CD14-positive monocyte (primary cell): ENCODE results near the gene QKI. TPM values are rescaled to one million over a fixed set of nuclear protein-coding genes. Genes with fewer than 3 reads are reported as not detected.

ENCODE experiments used
- DNase-seq, 3 donors: peaks; one replicate each; pipeline ENCODE4 v3.0.0-alpha.2; 2011 to 2022
- H2AFZ ChIP-seq: 2 replicates; pipeline ENCODE4 v1.6.0; 2012; ENCODE audit warnings: mild to moderate bottlenecking, low read depth, low read length, inconsistent platforms; ENCODE audit not compliant: insufficient read depth, poor library complexity, severe bottlenecking
- H3K27ac ChIP-seq, 2 donors: 1 replicate in 1 of 2; 2 replicates in 1 of 2; pipeline ENCODE4 v1.5.1; 2012 to 2013; ENCODE audit warnings: low read length in 2 of 2, control low read depth in 1 of 2, inconsistent platforms in 1 of 2, low read depth in 1 of 2, mild to moderate bottlenecking in 1 of 2
- H3K27me3 ChIP-seq, 2 donors: one replicate each; pipeline versions ENCODE4 v1.6.0 to v1.6.1; 2011 to 2013; ENCODE audit warnings: low read length in 2 of 2; ENCODE audit not compliant: control insufficient read depth in 2 of 2, insufficient read depth in 2 of 2
- H3K36me3 ChIP-seq, 2 donors: replicated peaks in 1 of 2; 1 replicate in 1 of 2; 2 replicates in 1 of 2; pipeline versions ENCODE4 v1.5.1 to v1.6.1; 2012 to 2013; ENCODE audit warnings: low read length in 2 of 2, control low read depth in 1 of 2, inconsistent platforms in 1 of 2, mild to moderate bottlenecking in 1 of 2; ENCODE audit not compliant: insufficient read depth in 2 of 2, control insufficient read depth in 1 of 2
- H3K4me1 ChIP-seq, 2 donors: 1 replicate in 1 of 2; 2 replicates in 1 of 2; pipeline versions ENCODE4 v1.5.1 to v1.6.1; 2012 to 2013; ENCODE audit warnings: low read length in 2 of 2, control low read depth in 1 of 2, inconsistent platforms in 1 of 2, mild to moderate bottlenecking in 1 of 2, moderate library complexity in 1 of 2; ENCODE audit not compliant: insufficient read depth in 2 of 2, control insufficient read depth in 1 of 2
- H3K4me2 ChIP-seq: replicated peaks from 2 replicates; pipeline ENCODE3; 2012; ENCODE audit warnings: low read length, moderate library complexity, mild to moderate bottlenecking; ENCODE audit not compliant: poor library complexity, severe bottlenecking; ENCODE audit errors: extremely low read depth
- H3K4me3 ChIP-seq, 3 experiments: fragments of 200-600 bp in 1 of 3; sonication (generic) in 1 of 3; replicated peaks in 1 of 3; 1 replicate in 2 of 3; 2 replicates in 1 of 3; pipeline ENCODE4 v1.5.1; 2011 to 2013; ENCODE audit warnings: low read length in 3 of 3, mild to moderate bottlenecking in 3 of 3, control low read depth in 2 of 3, low read depth in 2 of 3, inconsistent platforms in 1 of 3, moderate library complexity in 1 of 3
- H3K79me2 ChIP-seq: 2 replicates; pipeline ENCODE4 v1.6.0; 2012; ENCODE audit warnings: mild to moderate bottlenecking, control low read depth, inconsistent platforms, low read length, moderate library complexity; ENCODE audit not compliant: insufficient read depth
- H3K9ac ChIP-seq: 2 replicates; pipeline ENCODE4 v1.6.0; 2017; ENCODE audit warnings: low read length, mild to moderate bottlenecking; ENCODE audit not compliant: insufficient read depth, poor library complexity, severe bottlenecking
- H3K9me3 ChIP-seq, 2 donors: replicated peaks in 1 of 2; 1 replicate in 1 of 2; 2 replicates in 1 of 2; pipeline versions ENCODE4 v1.5.1 to v1.6.1; 2012 to 2013; ENCODE audit warnings: low read length in 2 of 2, control low read depth in 1 of 2; ENCODE audit not compliant: control insufficient read depth in 1 of 2, insufficient read depth in 1 of 2
- H4K20me1 ChIP-seq: 2 replicates; pipeline ENCODE4 v1.6.0; 2012; ENCODE audit warnings: mild to moderate bottlenecking, low read length, control low read depth, moderate library complexity; ENCODE audit not compliant: insufficient read depth
- H3K27ac Mint-ChIP-seq, 7 donors: one replicate each; pipeline ENCODE4 v1.8.0; 2020; ENCODE audit warnings: mild to moderate bottlenecking in 7 of 7, mixed read lengths in 7 of 7, moderate library complexity in 6 of 7, inconsistent platforms in 2 of 7
- H3K27me3 Mint-ChIP-seq, 3 donors: one replicate each; pipeline ENCODE4 v1.8.0; 2021 to 2022; ENCODE audit warnings: low read depth in 3 of 3, mild to moderate bottlenecking in 3 of 3, mixed read lengths in 3 of 3, moderate library complexity in 3 of 3, inconsistent platforms in 1 of 3
- H3K36me3 Mint-ChIP-seq, 2 donors: one replicate each; pipeline ENCODE4 v1.8.0; 2020; ENCODE audit warnings: mixed read lengths in 2 of 2, inconsistent platforms in 1 of 2, mild to moderate bottlenecking in 1 of 2
- H3K4me1 Mint-ChIP-seq: one replicate; pipeline ENCODE4 v1.8.0; 2020; ENCODE audit warnings: mild to moderate bottlenecking, mixed read lengths
- H3K4me3 Mint-ChIP-seq, 2 donors: one replicate each; pipeline ENCODE4 v1.8.0; 2020; ENCODE audit warnings: mild to moderate bottlenecking in 2 of 2, mixed read lengths in 2 of 2, moderate library complexity in 1 of 2
- H3K9me3 Mint-ChIP-seq, 7 donors: one replicate each; pipeline ENCODE4 v1.8.0; 2020 to 2022; ENCODE audit warnings: mixed read lengths in 7 of 7, mild to moderate bottlenecking in 6 of 7, moderate library complexity in 6 of 7, inconsistent platforms in 2 of 7
- CTCF ChIP-seq: fragments of 200-600 bp; IDR thresholded peaks from one replicate; pipeline ENCODE4 v1.8.0; 2022; ENCODE audit warnings: antibody characterized with exemption, mild to moderate bottlenecking
- whole genome bisulfite sequencing: methylation state at CpG from one replicate; pipeline ENCODE4 v1.1.5; 2013; ENCODE audit warnings: missing lambda C conversion rate; ENCODE audit not compliant: insufficient coverage; 5-methylcytosine and 5-hydroxymethylcytosine counted together
- intact Hi-C, 2 donors: fragments of 100-400 bp; cut with micrococcal nuclease; formaldehyde crosslinking; loops; one replicate each; pipeline versions ENCODE4 v1.15.0 to v1.15.1; 2023
- polyA plus RNA-seq, 3 donors: library from polyadenylated mRNA; depleted of rRNA in 1 of 3; unstranded in 2 of 3; stranded (reverse) in 1 of 3; fragments of 300-500 nt in 2 of 3; fragments of >200 nt in 1 of 3; fragmentation: Illumina TruSeq in 2 of 3; gene quantifications; 1 replicate in 2 of 3; 2 replicates in 1 of 3; pipeline ENCODE4 v1.2.3, GENCODE V29; 2012 to 2021

QKI gene
- polyA plus RNA-seq, 3 donors, result 24.3 to 154 (median 71.8) TPM

DNA sequence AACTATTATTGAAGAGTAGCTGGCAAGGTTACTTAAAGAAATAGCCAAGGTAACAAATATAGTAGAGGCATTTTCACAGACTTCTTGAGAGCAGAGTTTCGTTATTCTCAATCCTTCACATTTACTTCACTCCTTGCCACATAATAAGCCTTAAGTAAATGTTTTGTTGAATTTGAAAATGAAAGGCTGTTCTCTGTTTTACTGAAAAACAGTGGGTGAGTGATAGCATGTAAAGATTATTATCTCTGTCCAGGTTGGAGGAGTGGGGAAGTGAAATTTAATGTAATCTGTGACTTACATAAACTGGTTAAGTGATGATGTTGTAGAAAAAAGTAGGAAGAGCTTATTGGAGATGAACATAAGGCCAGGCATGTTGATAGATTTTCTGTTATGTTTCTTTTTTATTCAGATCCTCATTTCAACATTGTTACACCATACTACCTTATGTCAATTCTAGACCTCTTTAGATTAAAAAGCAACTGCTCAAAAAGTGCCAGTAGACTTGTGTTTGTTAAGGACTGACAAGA is 55.0 kb downstream of the QKI start:
- Histone ChIP-seq H3K36me3 (peaks cover 10 to 32% of the 10 kb centered on the region in 2 donors), H3K79me2 (peaks cover 100% of the 10 kb centered on the region), H3K4me2 (no peak overlapping the region), H2AFZ (no peak overlapping the region), H4K20me1 (peaks cover 100% of the 10 kb centered on the region), H3K4me1 (peaks cover 11 to 19% of the 10 kb centered on the region in 2 donors), H3K9ac (no peak overlapping the region), H3K9me3 (no peaks in the 10 kb centered on the region), H3K27me3 (no peaks in the 10 kb centered on the region), H3K27ac (peak overlapping the region in 1 of 2 donors; percentile 54), H3K4me3 (no peak overlapping the region)
- peaks cover 0 to 8% (median 0%) of the 10 kb centered on the region in 7 donors for H3K9me3 Mint-ChIP-seq
- peak overlapping the region in 6 of 7 donors; percentile 4 to 80 (median 56) for H3K27ac Mint-ChIP-seq
- peaks cover 26% of the 10 kb centered on the region for H3K4me1 Mint-ChIP-seq
- intact Hi-C loops, result no loop called here
- H3K4me3 Mint-ChIP-seq, result no peak overlapping the region
- no peak for TF ChIP-seq CTCF
- peaks cover 31 to 54% of the 10 kb centered on the region in 2 donors for H3K36me3 Mint-ChIP-seq
- H3K27me3 Mint-ChIP-seq, result no peaks in the 10 kb centered on the region
- WGBS, result no CpG with 5 or more reads among the region's 1 CpG
- DNase-seq, result no peak

GRCh38 chr6:163470611-163471010 is 56.1 kb downstream of the QKI start:
- no peak overlapping the region for H3K9ac ChIP-seq
- H3K79me2 ChIP-seq, result peaks cover 100% of the 10 kb centered on the region
- no peak for TF ChIP-seq CTCF
- intact Hi-C loops, result no loop called here
- H4K20me1 ChIP-seq, result peaks cover 100% of the 10 kb centered on the region
- H3K27me3 ChIP-seq, result no peaks in the 10 kb centered on the region
- H3K4me3 ChIP-seq, result no peak overlapping the region
- H3K4me2 ChIP-seq, result no peak overlapping the region
- H3K36me3 Mint-ChIP-seq, result peaks cover 26 to 47% of the 10 kb centered on the region in 2 donors
- peaks cover 7 to 25% of the 10 kb centered on the region in 2 donors for H3K36me3 ChIP-seq
- no peak for DNase-seq
- H3K4me3 Mint-ChIP-seq, result no peak overlapping the region
- peaks cover 11 to 19% of the 10 kb centered on the region in 2 donors for H3K4me1 ChIP-seq
- no peak overlapping the region for H3K27ac ChIP-seq
- H3K4me1 Mint-ChIP-seq, result peaks cover 26% of the 10 kb centered on the region
- no peaks in the 10 kb centered on the region for H3K27me3 Mint-ChIP-seq
- H3K27ac Mint-ChIP-seq, result peak overlapping the region in 1 of 7 donors; percentile 1
- no peak overlapping the region for H2AFZ ChIP-seq
- no peaks in the 10 kb centered on the region for H3K9me3 ChIP-seq
- H3K9me3 Mint-ChIP-seq, result peaks cover 0 to 8% (median 0%) of the 10 kb centered on the region in 7 donors
